ENCODE measurements around the gene H2AZ2.

Gene H2AZ2

DNA sequence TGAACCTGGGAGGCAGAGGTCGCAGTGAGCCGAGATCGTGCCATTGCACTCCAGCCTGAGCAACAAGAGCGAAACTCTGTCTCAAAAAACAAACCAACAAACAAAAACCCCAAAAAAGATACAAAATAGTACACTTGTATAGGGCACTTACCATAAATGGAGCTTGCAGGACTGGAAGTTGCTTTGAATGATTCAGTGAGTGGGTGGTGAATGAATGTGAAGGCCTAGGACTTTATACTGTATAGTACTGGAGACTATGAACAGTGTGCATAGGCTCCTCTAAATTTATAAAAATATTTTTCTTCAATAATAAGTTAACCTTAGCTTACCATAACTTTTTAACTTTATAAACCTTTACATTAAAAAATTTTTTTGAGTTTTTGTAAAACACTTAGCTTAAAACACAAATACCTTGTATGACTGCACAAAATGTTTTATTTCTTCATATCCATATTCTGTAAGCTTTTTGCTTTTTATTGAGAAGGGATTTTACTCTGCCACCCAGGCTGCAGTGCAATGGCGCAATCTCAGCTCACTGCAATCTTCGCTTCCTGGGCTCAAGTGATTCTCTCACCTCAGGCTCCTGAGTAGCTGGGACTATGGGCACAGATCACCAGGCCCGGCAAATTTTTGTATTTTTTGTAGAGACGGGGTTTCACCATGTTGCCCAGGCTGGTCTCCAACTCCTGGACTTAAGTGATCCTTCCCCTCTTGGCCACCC lies 6.9 kb upstream of the H2AZ2 start:
- ATAC-seq: no peak
- TF ChIP-seq, protein P1, sequence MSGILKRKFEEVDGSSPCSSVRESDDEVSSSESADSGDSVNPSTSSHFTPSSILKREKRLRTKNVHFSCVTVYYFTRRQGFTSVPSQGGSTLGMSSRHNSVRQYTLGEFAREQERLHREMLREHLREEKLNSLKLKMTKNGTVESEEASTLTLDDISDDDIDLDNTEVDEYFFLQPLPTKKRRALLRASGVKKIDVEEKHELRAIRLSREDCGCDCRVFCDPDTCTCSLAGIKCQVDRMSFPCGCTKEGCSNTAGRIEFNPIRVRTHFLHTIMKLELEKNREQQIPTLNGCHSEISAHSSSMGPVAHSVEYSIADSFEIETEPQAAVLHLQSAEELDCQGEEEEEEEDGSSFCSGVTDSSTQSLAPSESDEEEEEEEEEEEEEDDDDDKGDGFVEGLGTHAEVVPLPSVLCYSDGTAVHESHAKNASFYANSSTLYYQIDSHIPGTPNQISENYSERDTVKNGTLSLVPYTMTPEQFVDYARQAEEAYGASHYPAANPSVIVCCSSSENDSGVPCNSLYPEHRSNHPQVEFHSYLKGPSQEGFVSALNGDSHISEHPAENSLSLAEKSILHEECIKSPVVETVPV (CRISPR knock-in tag; IDR thresholded peaks at IDR 0.05): no peak
- TF ChIP-seq CSDC2 (CRISPR knock-in tag; IDR thresholded peaks at IDR 0.05): no peak
- TF ChIP-seq ISL1 (CRISPR knock-in tag; IDR thresholded peaks at IDR 0.05): no peak
- TF ChIP-seq, protein P2, sequence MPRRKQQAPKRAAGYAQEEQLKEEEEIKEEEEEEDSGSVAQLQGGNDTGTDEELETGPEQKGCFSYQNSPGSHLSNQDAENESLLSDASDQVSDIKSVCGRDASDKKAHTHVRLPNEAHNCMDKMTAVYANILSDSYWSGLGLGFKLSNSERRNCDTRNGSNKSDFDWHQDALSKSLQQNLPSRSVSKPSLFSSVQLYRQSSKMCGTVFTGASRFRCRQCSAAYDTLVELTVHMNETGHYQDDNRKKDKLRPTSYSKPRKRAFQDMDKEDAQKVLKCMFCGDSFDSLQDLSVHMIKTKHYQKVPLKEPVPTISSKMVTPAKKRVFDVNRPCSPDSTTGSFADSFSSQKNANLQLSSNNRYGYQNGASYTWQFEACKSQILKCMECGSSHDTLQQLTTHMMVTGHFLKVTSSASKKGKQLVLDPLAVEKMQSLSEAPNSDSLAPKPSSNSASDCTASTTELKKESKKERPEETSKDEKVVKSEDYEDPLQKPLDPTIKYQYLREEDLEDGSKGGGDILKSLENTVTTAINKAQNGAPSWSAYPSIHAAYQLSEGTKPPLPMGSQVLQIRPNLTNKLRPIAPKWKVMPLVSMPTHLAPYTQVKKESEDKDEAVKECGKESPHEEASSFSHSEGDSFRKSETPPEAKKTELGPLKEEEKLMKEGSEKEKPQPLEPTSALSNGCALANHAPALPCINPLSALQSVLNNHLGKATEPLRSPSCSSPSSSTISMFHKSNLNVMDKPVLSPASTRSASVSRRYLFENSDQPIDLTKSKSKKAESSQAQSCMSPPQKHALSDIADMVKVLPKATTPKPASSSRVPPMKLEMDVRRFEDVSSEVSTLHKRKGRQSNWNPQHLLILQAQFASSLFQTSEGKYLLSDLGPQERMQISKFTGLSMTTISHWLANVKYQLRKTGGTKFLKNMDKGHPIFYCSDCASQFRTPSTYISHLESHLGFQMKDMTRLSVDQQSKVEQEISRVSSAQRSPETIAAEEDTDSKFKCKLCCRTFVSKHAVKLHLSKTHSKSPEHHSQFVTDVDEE (CRISPR knock-in tag; IDR thresholded peaks at IDR 0.05): no peak
- TF ChIP-seq SNAI2 (CRISPR knock-in tag; IDR thresholded peaks at IDR 0.05): no peak
- TF ChIP-seq PPARA (CRISPR knock-in tag; IDR thresholded peaks at IDR 0.05; ENCODE audit: borderline replicate concordance): no peak
- TF ChIP-seq ESRRG (CRISPR knock-in tag; IDR thresholded peaks at IDR 0.05): no peak
- TF ChIP-seq ZNF565 (CRISPR knock-in tag; conservative IDR thresholded peaks at IDR 0.05; ENCODE audit: low read depth): no peak
- no peak for TF ChIP-seq TCF4 (CRISPR knock-in tag; IDR thresholded peaks at IDR 0.05; ENCODE audit: borderline replicate concordance)

DNA sequence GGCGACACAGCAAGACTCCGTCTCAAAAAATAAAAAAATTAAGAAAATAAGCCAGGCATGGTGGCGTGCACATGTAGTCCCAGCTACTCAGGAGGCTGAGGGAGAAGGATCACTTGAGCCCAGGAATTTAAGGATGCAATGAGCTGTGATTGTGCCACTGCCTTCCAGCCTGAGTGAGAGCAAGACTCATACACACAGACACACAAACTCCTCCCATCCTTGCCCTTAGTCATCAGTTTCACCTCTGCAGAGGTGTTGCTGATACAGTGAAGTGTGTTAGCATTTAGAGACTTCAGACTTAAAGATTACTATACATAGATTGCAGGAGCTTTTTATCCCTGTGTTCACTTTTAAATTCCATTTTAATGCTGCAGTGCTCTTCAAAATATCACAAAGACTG lies 5.5 kb upstream of the H2AZ2 start:
- no peak for TF ChIP-seq TOX (CRISPR knock-in tag; IDR thresholded peaks at IDR 0.05; ENCODE audit: borderline replicate concordance)
- TF ChIP-seq, protein P1 (CRISPR knock-in tag; IDR thresholded peaks at IDR 0.05): no peak
- TF ChIP-seq, protein P3, sequence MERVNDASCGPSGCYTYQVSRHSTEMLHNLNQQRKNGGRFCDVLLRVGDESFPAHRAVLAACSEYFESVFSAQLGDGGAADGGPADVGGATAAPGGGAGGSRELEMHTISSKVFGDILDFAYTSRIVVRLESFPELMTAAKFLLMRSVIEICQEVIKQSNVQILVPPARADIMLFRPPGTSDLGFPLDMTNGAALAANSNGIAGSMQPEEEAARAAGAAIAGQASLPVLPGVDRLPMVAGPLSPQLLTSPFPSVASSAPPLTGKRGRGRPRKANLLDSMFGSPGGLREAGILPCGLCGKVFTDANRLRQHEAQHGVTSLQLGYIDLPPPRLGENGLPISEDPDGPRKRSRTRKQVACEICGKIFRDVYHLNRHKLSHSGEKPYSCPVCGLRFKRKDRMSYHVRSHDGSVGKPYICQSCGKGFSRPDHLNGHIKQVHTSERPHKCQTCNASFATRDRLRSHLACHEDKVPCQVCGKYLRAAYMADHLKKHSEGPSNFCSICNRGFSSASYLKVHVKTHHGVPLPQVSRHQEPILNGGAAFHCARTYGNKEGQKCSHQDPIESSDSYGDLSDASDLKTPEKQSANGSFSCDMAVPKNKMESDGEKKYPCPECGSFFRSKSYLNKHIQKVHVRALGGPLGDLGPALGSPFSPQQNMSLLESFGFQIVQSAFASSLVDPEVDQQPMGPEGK (CRISPR knock-in tag; IDR thresholded peaks at IDR 0.05; ENCODE audit: borderline replicate concordance): no peak
- no peak for TF ChIP-seq ZNF8 (CRISPR knock-in tag; IDR thresholded peaks at IDR 0.05)
- TF ChIP-seq RARB (CRISPR knock-in tag; IDR thresholded peaks at IDR 0.05): no peak
- no peak for TF ChIP-seq ESRRG (CRISPR knock-in tag; IDR thresholded peaks at IDR 0.05)
- no peak for TF ChIP-seq ZNF70 (CRISPR knock-in tag; IDR thresholded peaks at IDR 0.05)
- ATAC-seq: no peak

DNA sequence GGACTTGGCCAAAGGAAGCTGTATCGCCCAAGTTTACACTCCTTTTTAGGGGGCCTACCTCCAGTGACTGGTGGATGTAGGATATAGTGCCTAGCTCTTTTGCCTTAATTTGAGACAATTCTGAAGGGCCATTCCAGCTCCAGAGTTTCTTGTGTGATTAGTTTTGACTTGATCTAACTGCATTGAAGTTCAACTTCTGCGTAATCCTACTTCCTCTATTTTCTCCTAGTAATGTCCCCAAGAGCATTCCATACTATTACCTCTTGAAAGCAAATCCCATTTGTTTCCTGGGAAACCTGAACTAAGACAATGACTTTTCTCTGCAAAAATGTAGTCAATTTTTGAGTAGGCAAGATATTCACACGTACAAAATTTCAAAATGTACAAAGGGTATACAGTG lies 4.7 kb upstream of the H2AZ2 start:
- ATAC-seq: no peak
- no peak for TF ChIP-seq BACH2 (CRISPR knock-in tag; IDR thresholded peaks at IDR 0.05; ENCODE audit: borderline replicate concordance)
- TF ChIP-seq ZFP30 (CRISPR knock-in tag; IDR thresholded peaks at IDR 0.05): no peak
- TF ChIP-seq ZNF70 (CRISPR knock-in tag; IDR thresholded peaks at IDR 0.05): no peak
- TF ChIP-seq, protein P1 (CRISPR knock-in tag; IDR thresholded peaks at IDR 0.05): no peak
- no peak for TF ChIP-seq ISL1 (CRISPR knock-in tag; IDR thresholded peaks at IDR 0.05)
- no peak for TF ChIP-seq ZNF8 (CRISPR knock-in tag; IDR thresholded peaks at IDR 0.05)
- TF ChIP-seq TCF4 (CRISPR knock-in tag; IDR thresholded peaks at IDR 0.05; ENCODE audit: borderline replicate concordance): no peak
- TF ChIP-seq, protein P4, sequence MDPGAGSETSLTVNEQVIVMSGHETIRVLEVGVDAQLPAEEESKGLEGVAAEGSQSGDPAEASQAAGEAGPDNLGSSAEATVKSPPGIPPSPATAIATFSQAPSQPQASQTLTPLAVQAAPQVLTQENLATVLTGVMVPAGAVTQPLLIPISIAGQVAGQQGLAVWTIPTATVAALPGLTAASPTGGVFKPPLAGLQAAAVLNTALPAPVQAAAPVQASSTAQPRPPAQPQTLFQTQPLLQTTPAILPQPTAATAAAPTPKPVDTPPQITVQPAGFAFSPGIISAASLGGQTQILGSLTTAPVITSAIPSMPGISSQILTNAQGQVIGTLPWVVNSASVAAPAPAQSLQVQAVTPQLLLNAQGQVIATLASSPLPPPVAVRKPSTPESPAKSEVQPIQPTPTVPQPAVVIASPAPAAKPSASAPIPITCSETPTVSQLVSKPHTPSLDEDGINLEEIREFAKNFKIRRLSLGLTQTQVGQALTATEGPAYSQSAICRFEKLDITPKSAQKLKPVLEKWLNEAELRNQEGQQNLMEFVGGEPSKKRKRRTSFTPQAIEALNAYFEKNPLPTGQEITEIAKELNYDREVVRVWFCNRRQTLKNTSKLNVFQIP (CRISPR knock-in tag; IDR thresholded peaks at IDR 0.05; ENCODE audit: borderline replicate concordance, low read depth): no peak
- TF ChIP-seq TOX (CRISPR knock-in tag; IDR thresholded peaks at IDR 0.05; ENCODE audit: borderline replicate concordance): no peak
- TF ChIP-seq ZNF565 (CRISPR knock-in tag; conservative IDR thresholded peaks at IDR 0.05; ENCODE audit: low read depth): no peak
- no peak for TF ChIP-seq PPARA (CRISPR knock-in tag; IDR thresholded peaks at IDR 0.05; ENCODE audit: borderline replicate concordance)
- no peak for TF ChIP-seq GLIS3 (CRISPR knock-in tag; IDR thresholded peaks at IDR 0.05)
- no peak for TF ChIP-seq ZC3H10 (CRISPR knock-in tag; IDR thresholded peaks at IDR 0.05)
- TF ChIP-seq, protein P3 (CRISPR knock-in tag; IDR thresholded peaks at IDR 0.05; ENCODE audit: borderline replicate concordance): no peak
- TF ChIP-seq ARNTL (CRISPR knock-in tag; IDR thresholded peaks at IDR 0.05; ENCODE audit: borderline replicate concordance, low read depth): no peak
- no peak for TF ChIP-seq RARB (CRISPR knock-in tag; IDR thresholded peaks at IDR 0.05)
- no peak for TF ChIP-seq SNAI2 (CRISPR knock-in tag; IDR thresholded peaks at IDR 0.05)
- TF ChIP-seq ESRRG (CRISPR knock-in tag; IDR thresholded peaks at IDR 0.05): no peak
